ENCODE results near the gene HBQ1.
"Not testable (repeated sequence)": the region's sequence is repeated elsewhere in the genome, so short reads cannot be mapped to it uniquely, and the experiment has no call there.

Gene HBQ1

GRCh38 chr16:162271-162991 is 17.8 kb upstream of the HBQ1 start:
- DNase-seq, result no peak

GRCh38 chr16:163139-163538 is 17.1 kb upstream of the HBQ1 start:
- DNase-seq, result not testable (repeated sequence)

DNA sequence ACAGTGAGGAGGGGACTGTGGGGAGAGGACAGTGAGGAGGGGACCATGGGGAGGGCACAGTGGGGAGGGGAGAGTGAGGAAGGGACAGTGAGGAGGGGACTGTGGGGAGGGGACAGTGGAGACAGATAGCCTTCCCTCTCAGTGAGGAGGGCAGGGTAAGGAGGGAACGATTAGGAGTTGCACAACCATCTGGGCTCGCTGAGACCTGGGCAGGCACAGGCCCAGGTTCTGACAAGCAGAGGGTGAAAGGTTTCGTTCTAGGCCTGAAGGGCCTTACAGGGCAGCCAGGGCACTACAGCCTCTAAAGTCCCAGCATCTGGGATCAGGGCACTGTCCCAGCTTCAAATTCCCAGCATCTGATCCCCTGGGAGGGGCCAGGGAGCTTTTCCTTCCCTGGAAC is 16.6 kb upstream of the HBQ1 start:
- not testable (repeated sequence) for DNase-seq

DNA sequence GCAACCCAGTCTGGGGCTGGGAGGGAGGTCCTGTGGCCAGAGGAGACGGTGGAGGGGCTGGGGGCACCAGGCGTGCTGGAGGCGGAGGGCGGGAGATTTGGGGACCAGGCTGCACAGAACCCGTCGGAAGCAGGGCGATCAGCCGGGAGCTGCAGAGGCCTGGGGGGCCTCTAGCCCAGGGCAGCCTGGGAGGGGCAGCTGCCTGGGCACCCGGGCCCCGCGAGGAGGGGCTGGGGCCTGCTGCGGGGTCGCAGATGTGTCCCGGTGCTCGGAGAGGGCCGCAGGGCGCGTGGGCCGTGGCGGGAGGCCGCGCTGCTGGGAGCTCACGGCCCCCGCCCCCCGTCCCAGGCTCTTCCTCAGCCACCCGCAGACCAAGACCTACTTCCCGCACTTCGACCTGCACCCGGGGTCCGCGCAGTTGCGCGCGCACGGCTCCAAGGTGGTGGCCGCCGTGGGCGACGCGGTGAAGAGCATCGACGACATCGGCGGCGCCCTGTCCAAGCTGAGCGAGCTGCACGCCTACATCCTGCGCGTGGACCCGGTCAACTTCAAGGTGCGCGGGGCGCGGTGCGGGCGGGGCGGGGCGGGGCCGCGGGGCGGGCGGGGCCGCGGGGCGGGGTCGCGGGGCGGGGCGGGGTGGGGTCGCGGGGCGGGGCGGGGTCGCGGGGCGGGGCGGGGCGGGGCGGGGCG is 16.0 kb upstream of the HBQ1 start:
- DNase-seq, result not testable (repeated sequence)

GRCh38 chr16:164827-165538 is 15.3 kb upstream of the HBQ1 start:
- no peak for DNase-seq

- DNase-seq, result no peak
Measured at GRCh38 chr16:165539-166374, 14.5 kb upstream of the HBQ1 start, which contains the start of gene HBM. Gene HBM (plus strand): TSS chr16:165978. CDS start chr16:165998, 20 bp downstream.

DNA sequence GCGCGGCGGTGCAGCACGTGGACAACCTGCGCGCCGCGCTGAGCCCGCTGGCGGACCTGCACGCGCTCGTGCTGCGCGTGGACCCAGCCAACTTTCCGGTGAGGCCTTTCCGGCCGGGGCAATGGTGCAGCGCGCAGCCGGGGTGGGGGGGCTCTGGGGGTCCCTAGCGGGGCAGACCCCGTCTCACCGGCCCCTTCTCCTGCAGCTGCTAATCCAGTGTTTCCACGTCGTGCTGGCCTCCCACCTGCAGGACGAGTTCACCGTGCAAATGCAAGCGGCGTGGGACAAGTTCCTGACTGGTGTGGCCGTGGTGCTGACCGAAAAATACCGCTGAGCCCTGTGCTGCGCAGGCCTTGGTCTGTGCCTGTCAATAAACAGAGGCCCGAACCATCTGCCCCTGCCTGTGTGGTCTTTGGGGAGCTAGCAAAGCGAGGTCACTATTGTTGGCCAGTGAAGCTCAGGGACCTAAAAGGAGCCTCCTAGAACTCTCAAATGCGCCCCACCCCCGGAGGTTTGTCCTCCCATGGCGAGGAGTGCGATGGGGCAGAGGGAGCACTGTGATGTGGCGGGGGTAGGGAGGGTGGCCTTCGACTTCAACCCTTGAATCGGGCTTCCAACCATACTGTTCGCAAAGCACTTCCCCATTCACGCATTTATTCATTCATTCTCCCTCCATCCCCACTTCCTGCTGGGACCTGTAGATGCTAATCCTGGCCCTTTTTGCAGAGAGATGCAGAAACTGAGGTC is 13.7 kb upstream of the HBQ1 start:
- DNase-seq, result no peak

GRCh38 chr16:167122-167690 is 13.1 kb upstream of the HBQ1 start:
- DNase-seq, result no peak

GRCh38 chr16:168424-168823 is 11.8 kb upstream of the HBQ1 start:
- DNase-seq, result no peak

DNA sequence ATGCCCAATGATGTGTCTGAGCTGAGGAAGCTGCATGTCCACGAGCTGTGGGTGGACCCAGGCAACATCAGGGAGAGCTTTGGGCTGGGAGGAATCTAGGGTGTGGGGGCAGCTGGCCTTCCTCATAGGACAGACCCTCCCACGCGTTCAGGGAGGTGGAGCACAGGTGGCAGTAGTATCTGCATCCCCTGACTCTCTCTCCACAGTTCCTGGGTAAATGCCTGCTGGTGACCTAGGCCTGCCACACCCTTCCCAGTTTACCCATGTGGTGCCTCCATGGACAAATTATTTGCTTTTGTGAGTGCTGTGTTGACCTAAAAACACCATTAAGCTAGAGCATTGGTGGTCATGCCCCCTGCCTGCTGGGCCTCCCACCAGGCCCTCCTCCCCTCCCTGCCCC is 11.2 kb upstream of the HBQ1 start:
- no peak for DNase-seq

DNA sequence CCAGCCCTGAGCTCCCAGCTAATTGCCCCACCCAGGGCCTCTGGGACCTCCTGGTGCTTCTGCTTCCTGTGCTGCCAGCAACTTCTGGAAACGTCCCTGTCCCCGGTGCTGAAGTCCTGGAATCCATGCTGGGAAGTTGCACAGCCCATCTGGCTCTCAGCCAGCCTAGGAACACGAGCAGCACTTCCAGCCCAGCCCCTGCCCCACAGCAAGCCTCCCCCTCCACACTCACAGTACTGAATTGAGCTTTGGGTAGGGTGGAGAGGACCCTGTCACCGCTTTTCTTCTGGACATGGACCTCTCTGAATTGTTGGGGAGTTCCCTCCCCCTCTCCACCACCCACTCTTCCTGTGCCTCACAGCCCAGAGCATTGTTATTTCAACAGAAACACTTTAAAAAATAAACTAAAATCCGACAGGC is 10.2 kb upstream of the HBQ1 start:
- not testable (repeated sequence) for DNase-seq

- no peak for DNase-seq
Measured at GRCh38 chr16:170788-171187, 9.5 kb upstream of the HBQ1 start.

DNA sequence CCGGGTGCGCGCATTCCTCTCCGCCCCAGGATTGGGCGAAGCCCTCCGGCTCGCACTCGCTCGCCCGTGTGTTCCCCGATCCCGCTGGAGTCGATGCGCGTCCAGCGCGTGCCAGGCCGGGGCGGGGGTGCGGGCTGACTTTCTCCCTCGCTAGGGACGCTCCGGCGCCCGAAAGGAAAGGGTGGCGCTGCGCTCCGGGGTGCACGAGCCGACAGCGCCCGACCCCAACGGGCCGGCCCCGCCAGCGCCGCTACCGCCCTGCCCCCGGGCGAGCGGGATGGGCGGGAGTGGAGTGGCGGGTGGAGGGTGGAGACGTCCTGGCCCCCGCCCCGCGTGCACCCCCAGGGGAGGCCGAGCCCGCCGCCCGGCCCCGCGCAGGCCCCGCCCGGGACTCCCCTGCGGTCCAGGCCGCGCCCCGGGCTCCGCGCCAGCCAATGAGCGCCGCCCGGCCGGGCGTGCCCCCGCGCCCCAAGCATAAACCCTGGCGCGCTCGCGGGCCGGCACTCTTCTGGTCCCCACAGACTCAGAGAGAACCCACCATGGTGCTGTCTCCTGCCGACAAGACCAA is 7.8 kb upstream of the HBQ1 start, which contains the start of gene HBA2:
TSS of gene HBA2 (plus strand) at position 503 of the 568 bp plus-strand sequence. CDS start at position 540, 37 bp downstream.
- DNase-seq, result not testable (repeated sequence)

DNA sequence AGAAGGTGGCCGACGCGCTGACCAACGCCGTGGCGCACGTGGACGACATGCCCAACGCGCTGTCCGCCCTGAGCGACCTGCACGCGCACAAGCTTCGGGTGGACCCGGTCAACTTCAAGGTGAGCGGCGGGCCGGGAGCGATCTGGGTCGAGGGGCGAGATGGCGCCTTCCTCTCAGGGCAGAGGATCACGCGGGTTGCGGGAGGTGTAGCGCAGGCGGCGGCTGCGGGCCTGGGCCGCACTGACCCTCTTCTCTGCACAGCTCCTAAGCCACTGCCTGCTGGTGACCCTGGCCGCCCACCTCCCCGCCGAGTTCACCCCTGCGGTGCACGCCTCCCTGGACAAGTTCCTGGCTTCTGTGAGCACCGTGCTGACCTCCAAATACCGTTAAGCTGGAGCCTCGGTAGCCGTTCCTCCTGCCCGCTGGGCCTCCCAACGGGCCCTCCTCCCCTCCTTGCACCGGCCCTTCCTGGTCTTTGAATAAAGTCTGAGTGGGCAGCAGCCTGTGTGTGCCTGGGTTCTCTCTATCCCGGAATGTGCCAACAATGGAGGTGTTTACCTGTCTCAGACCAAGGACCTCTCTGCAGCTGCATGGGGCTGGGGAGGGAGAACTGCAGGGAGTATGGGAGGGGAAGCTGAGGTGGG is 6.9 kb upstream of the HBQ1 start:
- not testable (repeated sequence) for DNase-seq

GRCh38 chr16:173928-174769 is 6.1 kb upstream of the HBQ1 start:
- DNase-seq, result peak; percentile 7

GRCh38 chr16:175011-175949 is 5.0 kb upstream of the HBQ1 start:
- no peak for DNase-seq

- not testable (repeated sequence) for DNase-seq
Measured at GRCh38 chr16:176006-176405, 4.3 kb upstream of the HBQ1 start.
